Neural progenitor cell (in vitro differentiated cells): ENCODE results near the gene ENTREP3. TPM values are rescaled to one million over a fixed set of nuclear protein-coding genes. Genes with fewer than 3 reads are reported as not detected.
"Not testable (repeated sequence)": the region's sequence is repeated elsewhere in the genome, so short reads cannot be mapped to it uniquely, and the experiment has no call there.

Experiments
- DNase-seq: peaks from one replicate; pipeline ENCODE4 v3.0.0-alpha.2; 2016; ENCODE audit warnings: low spot score
- H2AFZ ChIP-seq: fragments of 200-600 bp; sonication (generic); replicated peaks from 2 replicates; pipeline ENCODE4 v1.6.1; 2016; ENCODE audit warnings: antibody characterized with exemption
- H3F3A ChIP-seq: fragments of 200-600 bp; sonication (generic); 2 replicates; pipeline ENCODE4 v1.6.1; 2016; ENCODE audit warnings: antibody characterized with exemption, low read depth
- H3K27ac ChIP-seq: fragments of 200-600 bp; sonication (generic); 2 replicates; pipeline ENCODE4 v1.5.1; 2016; ENCODE audit warnings: mild to moderate bottlenecking
- H3K27me3 ChIP-seq: fragments of 200-600 bp; sonication (generic); 2 replicates; pipeline ENCODE4 v1.6.1; 2016; ENCODE audit warnings: mild to moderate bottlenecking, moderate library complexity
- H3K36me3 ChIP-seq: fragments of 200-600 bp; sonication (generic); 2 replicates; pipeline ENCODE4 v1.5.1; 2016
- H3K4me1 ChIP-seq: fragments of 200-600 bp; sonication (generic); 2 replicates; pipeline ENCODE4 v1.6.1; 2016; ENCODE audit warnings: mixed run types
- H3K4me2 ChIP-seq: fragments of 200-600 bp; sonication (generic); 2 replicates; pipeline ENCODE4 v1.6.1; 2016
- H3K4me3 ChIP-seq: fragments of 200-600 bp; sonication (generic); 2 replicates; pipeline ENCODE4 v1.5.1; 2016
- H3K79me2 ChIP-seq: fragments of 200-600 bp; sonication (generic); 2 replicates; pipeline ENCODE4 v1.6.1; 2016; ENCODE audit warnings: low read depth
- H3K9ac ChIP-seq: fragments of 200-600 bp; sonication (generic); 2 replicates; pipeline ENCODE4 v1.6.1; 2016
- H3K9me3 ChIP-seq: fragments of 200-600 bp; sonication (generic); 2 replicates; pipeline ENCODE4 v1.5.1; 2016; ENCODE audit warnings: low read depth
- H4K20me1 ChIP-seq: fragments of 200-600 bp; sonication (generic); 2 replicates; pipeline ENCODE4 v1.6.1; 2016; ENCODE audit warnings: low read depth
- H3K27ac Mint-ChIP-seq: 3 replicates; pipeline ENCODE4 v1.8.0; 2021; ENCODE audit warnings: mixed read lengths
- H3K27me3 Mint-ChIP-seq: 2 replicates; pipeline ENCODE4 v1.8.0; 2022; ENCODE audit warnings: low read depth, mild to moderate bottlenecking, inconsistent platforms, moderate library complexity, mixed read lengths; ENCODE audit not compliant: insufficient read depth
- H3K36me3 Mint-ChIP-seq: 3 replicates; pipeline ENCODE4 v1.8.0; 2021; ENCODE audit warnings: mixed read lengths
- H3K4me1 Mint-ChIP-seq: 3 replicates; pipeline ENCODE4 v1.8.0; 2021; ENCODE audit warnings: mixed read lengths
- H3K4me3 Mint-ChIP-seq: 3 replicates; pipeline ENCODE4 v1.8.0; 2021; ENCODE audit warnings: mild to moderate bottlenecking, moderate library complexity, mixed read lengths
- H3K9me3 Mint-ChIP-seq: 3 replicates; pipeline ENCODE4 v1.8.0; 2020; ENCODE audit warnings: mixed read lengths
- CTCF ChIP-seq: fragments of 200-600 bp; sonication (generic); IDR thresholded peaks from 2 replicates; pipeline ENCODE4 v1.5.1; 2017; ENCODE audit warnings: antibody characterized with exemption, mild to moderate bottlenecking
- EZH2 ChIP-seq: fragments of 200-600 bp; sonication (generic); IDR thresholded peaks from 2 replicates; pipeline ENCODE4 v1.6.1; 2017; ENCODE audit warnings: antibody characterized with exemption, mild to moderate bottlenecking, moderate library complexity
- EZH2phosphoT487 ChIP-seq: fragments of 200-600 bp; sonication (generic); IDR thresholded peaks from 2 replicates; pipeline ENCODE4 v1.6.1; 2017; ENCODE audit warnings: antibody characterized with exemption
- total RNA-seq: library from RNA; depleted of rRNA; stranded (reverse); fragments of >200 nt; gene quantifications from 2 replicates; pipeline ENCODE4 v1.2.3, GENCODE V29; 2015; ENCODE audit warnings: low replicate concordance

The ENTREP3 gene
- total RNA-seq, 1 donor from 2014 or later, result 4.8 TPM

GRCh38 chr1:155232001-155232978 is 23.0 kb downstream of the ENTREP3 start:
- H3K4me2 ChIP-seq, H3K4me1 ChIP-seq, H3K4me3 ChIP-seq, H3K27ac Mint-ChIP-seq, H3K4me3 Mint-ChIP-seq, H3K79me2 ChIP-seq, H3K27me3 Mint-ChIP-seq, H2AFZ ChIP-seq, H3K36me3 Mint-ChIP-seq, H3K9ac ChIP-seq, H3K27ac ChIP-seq, H3K27me3 ChIP-seq, H3F3A ChIP-seq, H4K20me1 ChIP-seq, H3K9me3 ChIP-seq, H3K36me3 ChIP-seq, H3K9me3 Mint-ChIP-seq, DNase-seq: not testable (repeated sequence)
- peaks cover 12% of the 10 kb centered on the region for H3K4me1 Mint-ChIP-seq

- H3K4me1 Mint-ChIP-seq, result peaks cover 19% of the 10 kb centered on the region
- not testable (repeated sequence) for H3K9me3 Mint-ChIP-seq, H3K27me3 ChIP-seq, H3K27ac Mint-ChIP-seq, DNase-seq, H3K27me3 Mint-ChIP-seq, H3K27ac ChIP-seq, H3K36me3 ChIP-seq, H3K9me3 ChIP-seq, H3K36me3 Mint-ChIP-seq, H3K79me2 ChIP-seq, H3K4me3 ChIP-seq, H3K4me2 ChIP-seq, H3K9ac ChIP-seq, H2AFZ ChIP-seq, H4K20me1 ChIP-seq, H3K4me3 Mint-ChIP-seq
- Histone ChIP-seq H3K4me1 (peaks cover 11% of the 10 kb centered on the region), H3F3A (peaks cover 20% of the 10 kb centered on the region)
Observed at GRCh38 chr1:155231302-155231701, 24.0 kb downstream of the ENTREP3 start.

- peaks cover 12% of the 10 kb centered on the region for H4K20me1 ChIP-seq
- Mint-ChIP-seq H3K9me3 (no peaks in the 10 kb centered on the region), H3K4me3 (peak overlapping the region; percentile 89), H3K27ac (peak overlapping the region; percentile 99), H3K36me3 (peaks cover 8% of the 10 kb centered on the region), H3K4me1 (peaks cover 41% of the 10 kb centered on the region), H3K27me3 (peaks cover 8% of the 10 kb centered on the region)
- TF ChIP-seq EZH2phosphoT487 (no peak), CTCF (peak; percentile 0)
- H3F3A ChIP-seq, result peaks cover 41% of the 10 kb centered on the region
- no peak for DNase-seq
- peaks cover 20% of the 10 kb centered on the region for H3K4me1 ChIP-seq
- H2AFZ ChIP-seq, result peak overlapping the region; percentile 53
- peak overlapping the region; percentile 57 for H3K4me3 ChIP-seq
- no peaks in the 10 kb centered on the region for H3K9me3 ChIP-seq
- H3K9ac ChIP-seq, result peak overlapping the region; percentile 40
- H3K36me3 ChIP-seq, result no peaks in the 10 kb centered on the region
- peak overlapping the region; percentile 83 for H3K27ac ChIP-seq
- peaks cover 27% of the 10 kb centered on the region for H3K79me2 ChIP-seq
- H3K4me2 ChIP-seq, result peak overlapping the region; percentile 76
- H3K27me3 ChIP-seq, result peaks cover 7% of the 10 kb centered on the region
Observed at GRCh38 chr1:155228096-155228427, 27.2 kb downstream of the ENTREP3 start.

- peak overlapping the region; percentile 83 for H3K27ac ChIP-seq
- no peaks in the 10 kb centered on the region for H3K9me3 Mint-ChIP-seq
Observed at GRCh38 chr1:155227261-155228095, 27.8 kb downstream of the ENTREP3 start.

More at GRCh38 chr1:155227261-155228095, 27.8 kb downstream of the ENTREP3 start:
- peak overlapping the region; percentile 84 for H3K4me2 ChIP-seq
- DNase-seq, result peak; percentile 99
- peaks cover 27% of the 10 kb centered on the region for H3K79me2 ChIP-seq
- peaks cover 20% of the 10 kb centered on the region for H3K4me1 ChIP-seq
- no peaks in the 10 kb centered on the region for H3K36me3 ChIP-seq
- H2AFZ ChIP-seq, result peak overlapping the region; percentile 53
- H4K20me1 ChIP-seq, result peaks cover 12% of the 10 kb centered on the region
- Mint-ChIP-seq H3K4me3 (peak overlapping the region; percentile 89), H3K27ac (peak overlapping the region; percentile 99), H3K4me1 (peaks cover 41% of the 10 kb centered on the region), H3K27me3 (peaks cover 8% of the 10 kb centered on the region), H3K36me3 (peaks cover 9% of the 10 kb centered on the region)
- peak; percentile 10 for TF ChIP-seq EZH2phosphoT487
- TF ChIP-seq EZH2, result no peak
- peak; percentile 24 for TF ChIP-seq CTCF
- H3K27me3 ChIP-seq, result peaks cover 7% of the 10 kb centered on the region
- no peaks in the 10 kb centered on the region for H3K9me3 ChIP-seq
- peak overlapping the region; percentile 57 for H3K4me3 ChIP-seq
- H3K9ac ChIP-seq, result peak overlapping the region; percentile 40
- peaks cover 44% of the 10 kb centered on the region for H3F3A ChIP-seq
